Gastroesophageal sphincter (tissue), 4 donors: ENCODE results near the gene NOX5. TPM values are rescaled to one million over a fixed set of nuclear protein-coding genes. Genes with fewer than 3 reads are reported as not detected.

Experiments
- ATAC-seq: fragments of 150-250 bp; one replicate; pipeline ENCODE4 v1.9.1; 2016; ENCODE audit warnings: mild to moderate bottlenecking, moderate library complexity
- H3K27ac ChIP-seq, 4 donors: fragments of 200-600 bp; sonication (generic) in 3 of 4; 1 replicate in 3 of 4; 2 replicates in 1 of 4; pipeline ENCODE4 v1.5.1; 2016 to 2019
- H3K27me3 ChIP-seq: fragments of 200-600 bp; sonication (generic); one replicate; pipeline ENCODE4 v1.5.1; 2019
- H3K36me3 ChIP-seq, 2 donors: fragments of 200-600 bp; sonication (generic); one replicate each; pipeline ENCODE4 v1.5.1; 2019; ENCODE audit warnings: control low read depth in 1 of 2
- H3K4me1 ChIP-seq, 3 donors: fragments of 200-600 bp; sonication (generic); 1 replicate in 2 of 3; 2 replicates in 1 of 3; pipeline ENCODE4 v1.5.1; 2016 to 2019; ENCODE audit warnings: control low read depth in 2 of 3
- H3K4me3 ChIP-seq, 2 donors: fragments of 200-600 bp; sonication (generic); one replicate each; pipeline ENCODE4 v1.5.1; 2019; ENCODE audit warnings: mild to moderate bottlenecking in 1 of 2, moderate library complexity in 1 of 2
- H3K9me3 ChIP-seq, 3 donors: fragments of 200-600 bp; sonication (generic); one replicate each; pipeline ENCODE4 v1.5.1; 2017 to 2019; ENCODE audit warnings: control low read depth in 2 of 3
- EP300 ChIP-seq: sonication (generic); formaldehyde crosslinking; IDR thresholded peaks from one replicate; pipeline ENCODE4 v1.6.1; 2017; ENCODE audit warnings: antibody characterized with exemption, mild to moderate bottlenecking
- POLR2A ChIP-seq, 2 donors: fragments of 450-650 bp; IDR thresholded peaks; one replicate each; pipeline ENCODE4 v1.6.1; 2017; ENCODE audit warnings: antibody characterized with exemption in 2 of 2, mild to moderate bottlenecking in 2 of 2, moderate library complexity in 1 of 2
- POLR2AphosphoS5 ChIP-seq: sonication (generic); formaldehyde crosslinking; IDR thresholded peaks from one replicate; pipeline ENCODE4 v1.6.1; 2017; ENCODE audit warnings: antibody characterized with exemption
- WGBS, 2 donors: methylation state at CpG; one replicate each; pipeline ENCODE4 v1.1.5; 2018; ENCODE audit warnings: low coverage in 1 of 2; 5-methylcytosine and 5-hydroxymethylcytosine counted together
- total RNA-seq, 4 donors: library from RNA; depleted of rRNA; stranded (reverse); fragments of >200 nt; gene quantifications; one replicate each; pipeline ENCODE4 v1.1.0, GENCODE V29; 2016
- TF ChIP-seq, protein P1 (sequence below), 4 experiments: fragments of 200-600 bp in 2 of 4; fragments of 450-650 bp in 2 of 4; sonication (generic) in 1 of 4; IDR thresholded peaks; one replicate each; pipeline ENCODE4 v1.5.1; 2017 to 2019; ENCODE audit warnings: antibody characterized with exemption in 4 of 4, mild to moderate bottlenecking in 2 of 4, moderate library complexity in 2 of 4

The NOX5 gene
- total RNA-seq, 4 donors from 2014 or later, result 0.12 to 0.54 TPM; not detected in 2

- TF ChIP-seq, protein P1, sequence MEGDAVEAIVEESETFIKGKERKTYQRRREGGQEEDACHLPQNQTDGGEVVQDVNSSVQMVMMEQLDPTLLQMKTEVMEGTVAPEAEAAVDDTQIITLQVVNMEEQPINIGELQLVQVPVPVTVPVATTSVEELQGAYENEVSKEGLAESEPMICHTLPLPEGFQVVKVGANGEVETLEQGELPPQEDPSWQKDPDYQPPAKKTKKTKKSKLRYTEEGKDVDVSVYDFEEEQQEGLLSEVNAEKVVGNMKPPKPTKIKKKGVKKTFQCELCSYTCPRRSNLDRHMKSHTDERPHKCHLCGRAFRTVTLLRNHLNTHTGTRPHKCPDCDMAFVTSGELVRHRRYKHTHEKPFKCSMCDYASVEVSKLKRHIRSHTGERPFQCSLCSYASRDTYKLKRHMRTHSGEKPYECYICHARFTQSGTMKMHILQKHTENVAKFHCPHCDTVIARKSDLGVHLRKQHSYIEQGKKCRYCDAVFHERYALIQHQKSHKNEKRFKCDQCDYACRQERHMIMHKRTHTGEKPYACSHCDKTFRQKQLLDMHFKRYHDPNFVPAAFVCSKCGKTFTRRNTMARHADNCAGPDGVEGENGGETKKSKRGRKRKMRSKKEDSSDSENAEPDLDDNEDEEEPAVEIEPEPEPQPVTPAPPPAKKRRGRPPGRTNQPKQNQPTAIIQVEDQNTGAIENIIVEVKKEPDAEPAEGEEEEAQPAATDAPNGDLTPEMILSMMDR (IDR thresholded peaks at IDR 0.05), result no peak
- TF ChIP-seq EP300 (no peak), POLR2A (IDR thresholded peaks at IDR 0.05) (no peak)
- 60 to 89% methylated on average over 1 to 3 of the region's 5 CpGs for WGBS, 2 donors
- H3K36me3 ChIP-seq, result no peaks in the 10 kb centered on the region
- peaks cover 7% of the 10 kb centered on the region for H3K27me3 ChIP-seq
- ATAC-seq, result no peak
- H3K4me3 ChIP-seq, result no peak overlapping the region
- no peaks in the 10 kb centered on the region for H3K4me1 ChIP-seq
- no peaks in the 10 kb centered on the region for H3K9me3 ChIP-seq
- no peak overlapping the region for H3K27ac ChIP-seq
Measured at GRCh38 chr15:69016021-69016595, 1.6 kb downstream of the NOX5 start.

DNA sequence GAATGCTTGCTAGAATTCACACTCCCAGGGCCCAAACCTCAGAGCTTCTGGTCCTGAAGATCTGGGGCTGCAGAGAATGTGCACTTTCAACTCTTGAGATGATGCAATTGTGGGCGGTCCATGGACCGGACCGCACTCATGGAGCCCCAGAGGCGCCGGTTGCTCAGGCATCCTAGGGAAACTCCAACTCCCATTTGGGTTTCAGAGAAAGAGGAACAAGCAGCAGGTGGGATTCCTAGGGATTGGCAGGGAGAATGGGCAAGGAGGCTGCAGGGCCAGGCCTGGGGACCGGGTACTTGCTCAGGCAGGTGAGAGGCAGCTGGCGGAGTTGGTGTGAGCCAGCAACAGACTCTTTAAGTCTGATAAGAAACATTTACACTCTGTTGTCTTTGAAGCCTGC lies 3.5 kb downstream of the NOX5 start:
- no peak for TF ChIP-seq POLR2A (IDR thresholded peaks at IDR 0.05)
- no peak for TF ChIP-seq POLR2AphosphoS5
- TF ChIP-seq, protein P1 (IDR thresholded peaks at IDR 0.05), result no peak
- TF ChIP-seq EP300, result no peak
- no peaks in the 10 kb centered on the region for H3K4me1 ChIP-seq
- H3K36me3 ChIP-seq, result no peaks in the 10 kb centered on the region
- no peak for ATAC-seq
- no peak overlapping the region for H3K27ac ChIP-seq
- 80% methylated on average over 2 of the region's 7 CpGs; no CpG with 5 or more reads in 1 of the 2 donors for WGBS, 2 donors
- no peak overlapping the region for H3K4me3 ChIP-seq
- peaks cover 7% of the 10 kb centered on the region for H3K27me3 ChIP-seq
- no peaks in the 10 kb centered on the region for H3K9me3 ChIP-seq

GRCh38 chr15:69018951-69019350 lies 4.5 kb downstream of the NOX5 start:
- Histone ChIP-seq H3K4me1 (no peaks in the 10 kb centered on the region), H3K36me3 (no peaks in the 10 kb centered on the region), H3K9me3 (no peaks in the 10 kb centered on the region), H3K27ac (no peak overlapping the region), H3K27me3 (peaks cover 7% of the 10 kb centered on the region), H3K4me3 (no peak overlapping the region)
- TF ChIP-seq, protein P1 (IDR thresholded peaks at IDR 0.05), result no peak
- TF ChIP-seq POLR2A (IDR thresholded peaks at IDR 0.05) (no peak), EP300 (no peak), POLR2AphosphoS5 (no peak)
- 80 to 83% methylated on average over 1 to 4 of the region's 6 CpGs for WGBS, 2 donors
- no peak for ATAC-seq

- TF ChIP-seq, protein P1 (IDR thresholded peaks at IDR 0.05), result no peak
- no peak for TF ChIP-seq POLR2AphosphoS5
- TF ChIP-seq EP300, result no peak
- no peak for TF ChIP-seq POLR2A (IDR thresholded peaks at IDR 0.05)
- Histone ChIP-seq H3K27me3 (no peaks in the 10 kb centered on the region), H3K9me3 (no peaks in the 10 kb centered on the region), H3K4me3 (no peak overlapping the region), H3K4me1 (no peaks in the 10 kb centered on the region), H3K27ac (no peak overlapping the region), H3K36me3 (no peaks in the 10 kb centered on the region)
- WGBS, 2 donors, result 28 to 60% methylated on average over 1 to 2 of the region's 2 CpGs
- ATAC-seq, result no peak
Measured at GRCh38 chr15:69021895-69022294, 7.4 kb downstream of the NOX5 start.

DNA sequence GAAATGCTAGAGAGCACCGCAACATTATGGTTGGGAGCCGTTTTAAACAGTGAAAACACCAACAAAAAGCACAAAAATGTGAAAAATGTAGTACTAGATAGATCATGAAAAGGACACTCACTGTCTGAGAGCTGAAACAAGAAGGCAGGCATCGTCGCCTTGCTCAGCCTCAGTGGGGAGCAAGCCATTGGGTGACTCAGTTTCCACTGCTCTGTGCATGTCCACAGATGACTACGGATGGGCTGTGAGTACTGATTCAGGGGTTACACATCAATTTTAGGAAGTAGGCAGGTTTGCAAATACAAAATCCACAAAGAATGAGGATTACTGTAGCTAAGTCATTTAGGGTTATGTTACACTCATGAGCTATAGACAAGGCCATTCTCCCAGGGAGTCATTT lies 10.8 kb downstream of the NOX5 start:
- H3K9me3 ChIP-seq, result no peaks in the 10 kb centered on the region
- ATAC-seq, result no peak
- no peak for TF ChIP-seq POLR2AphosphoS5
- no peak for TF ChIP-seq EP300
- no peak for TF ChIP-seq POLR2A (IDR thresholded peaks at IDR 0.05)
- TF ChIP-seq, protein P1 (IDR thresholded peaks at IDR 0.05), result no peak
- H3K27me3 ChIP-seq, result peaks cover 6% of the 10 kb centered on the region
- no peak overlapping the region for H3K4me3 ChIP-seq
- no peak overlapping the region for H3K27ac ChIP-seq
- WGBS, 2 donors, result 79 to 81% methylated on average over 5 of the region's 5 CpGs
- no peaks in the 10 kb centered on the region for H3K36me3 ChIP-seq
- H3K4me1 ChIP-seq, result no peaks in the 10 kb centered on the region
